ENCODE measurements around the gene BIK.

BIK gene

GRCh38 chr22:43113526-43114251 is 3.1 kb downstream of the BIK start:
- no peak for TF ChIP-seq CTCF (IDR thresholded peaks at IDR 0.05; ENCODE audit: low read length, missing control alignments)
- DNase-seq (ENCODE audit: low read depth), result no peak
- no peak overlapping the region for H3K4me3 ChIP-seq (replicated peaks; ENCODE audit: low read depth, low read length)

GRCh38 chr22:43114958-43115357 is 4.4 kb downstream of the BIK start:
- no peak for TF ChIP-seq CTCF (IDR thresholded peaks at IDR 0.05; ENCODE audit: low read length, missing control alignments)
- no peak for DNase-seq (ENCODE audit: low read depth)
- no peak overlapping the region for H3K4me3 ChIP-seq (replicated peaks; ENCODE audit: low read depth, low read length)

DNA sequence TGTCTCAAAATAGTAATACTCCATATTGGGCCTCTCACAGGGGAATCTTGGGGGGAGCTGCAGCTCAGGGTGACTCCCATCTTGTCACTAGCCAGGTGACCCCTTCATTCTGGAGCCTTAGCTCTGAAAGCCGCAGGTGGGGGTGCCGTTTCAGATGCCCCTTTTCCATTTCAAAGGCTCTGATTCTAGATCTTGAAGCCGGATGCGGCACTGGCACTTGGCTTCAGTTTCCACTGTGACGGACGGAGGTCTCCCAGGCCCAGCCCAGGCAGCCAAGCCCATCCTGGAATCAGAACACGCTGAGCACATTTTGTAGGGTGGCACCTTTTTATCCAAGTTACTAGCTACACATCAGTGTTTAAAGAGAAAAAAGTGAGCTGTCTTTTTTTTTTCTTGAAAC is 6.4 kb downstream of the BIK start:
- no peak for DNase-seq (ENCODE audit: low read depth)
- no peak for TF ChIP-seq CTCF (IDR thresholded peaks at IDR 0.05; ENCODE audit: low read length, missing control alignments)
- no peak overlapping the region for H3K4me3 ChIP-seq (replicated peaks; ENCODE audit: low read depth, low read length)

DNA sequence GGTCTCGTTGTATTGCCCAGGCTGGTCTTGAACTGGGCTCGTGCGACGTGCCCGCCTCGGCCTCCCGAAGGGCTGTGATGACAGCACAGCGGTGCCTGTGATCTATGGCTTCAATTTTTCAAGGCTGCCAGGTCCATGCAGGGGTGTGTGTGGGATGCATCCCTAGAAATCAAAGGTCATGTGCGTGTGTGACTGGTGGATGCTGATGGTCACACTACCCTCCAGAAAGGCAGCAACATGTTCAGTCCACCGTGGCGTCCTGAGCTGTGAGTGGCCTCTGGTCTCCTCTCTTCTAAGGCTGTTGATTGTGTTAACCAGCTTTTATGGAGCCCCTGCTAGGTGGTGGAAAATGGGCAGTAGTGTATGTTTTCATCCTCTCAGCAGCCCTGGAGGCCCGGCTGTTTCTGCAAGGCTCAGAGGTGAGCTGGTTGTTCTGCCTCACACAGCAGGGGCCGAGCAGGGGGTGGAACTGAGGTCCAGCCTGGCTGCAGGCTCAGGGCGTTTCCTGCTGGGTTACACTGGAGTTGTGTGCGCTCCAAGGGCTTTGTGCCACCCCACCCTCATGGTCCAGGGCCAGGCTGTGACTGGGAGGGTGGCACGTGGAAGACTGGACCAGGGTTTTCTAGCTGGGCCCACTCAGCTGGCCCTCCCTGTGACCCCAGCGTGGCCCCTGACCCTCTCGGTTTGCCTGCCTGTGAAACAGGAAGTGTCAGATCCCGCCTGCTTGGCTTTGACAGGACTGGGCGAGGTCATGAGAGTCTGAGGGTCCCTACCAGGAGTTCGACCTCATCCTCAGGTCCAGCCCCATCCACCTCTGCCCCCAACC is 7.7 kb downstream of the BIK start:
- no peak for DNase-seq (ENCODE audit: low read depth)
- TF ChIP-seq CTCF (IDR thresholded peaks at IDR 0.05; ENCODE audit: low read length, missing control alignments), result no peak
- H3K4me3 ChIP-seq (replicated peaks; ENCODE audit: low read depth, low read length), result no peak overlapping the region

GRCh38 chr22:43118953-43119458 is 8.5 kb downstream of the BIK start:
- TF ChIP-seq CTCF (IDR thresholded peaks at IDR 0.05; ENCODE audit: low read length, missing control alignments), result no peak
- H3K4me3 ChIP-seq (replicated peaks; ENCODE audit: low read depth, low read length), result no peak overlapping the region
- no peak for DNase-seq (ENCODE audit: low read depth)

DNA sequence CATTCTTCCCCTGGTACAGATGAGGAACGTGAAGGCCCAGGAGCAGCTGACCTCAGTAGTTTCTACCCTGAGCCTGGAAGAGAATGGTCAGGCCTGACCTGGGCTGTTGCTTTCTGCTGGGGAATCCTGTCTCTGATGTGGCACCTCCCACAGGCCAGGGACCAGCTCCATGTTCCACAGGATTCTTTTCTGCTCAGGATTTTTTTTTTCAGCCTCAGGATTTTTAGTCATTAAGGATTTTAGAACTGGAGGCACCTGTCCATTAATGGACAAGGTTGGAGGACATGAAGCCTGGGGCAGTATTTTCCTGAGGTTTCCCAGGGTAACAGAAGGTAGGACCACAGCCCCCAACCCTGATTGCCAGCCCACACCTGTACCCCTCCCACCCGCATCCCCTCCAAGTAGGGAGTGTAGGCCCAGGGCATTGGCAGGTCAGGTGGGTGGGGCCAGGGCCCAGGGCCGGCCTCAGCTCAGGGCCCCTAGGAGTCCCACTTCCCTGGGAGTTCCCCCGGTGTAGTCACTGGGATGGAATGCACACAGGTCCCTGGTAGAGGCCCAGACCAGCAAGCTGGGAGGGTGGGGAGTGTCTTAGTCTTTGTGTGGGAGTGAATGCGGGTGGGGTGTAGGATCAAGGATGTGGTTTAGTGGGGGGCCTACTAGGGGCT is 16.1 kb downstream of the BIK start:
- no peak for TF ChIP-seq CTCF (IDR thresholded peaks at IDR 0.05; ENCODE audit: low read length, missing control alignments)
- DNase-seq (ENCODE audit: low read depth), result peak; percentile 78
- no peak overlapping the region for H3K4me3 ChIP-seq (replicated peaks; ENCODE audit: low read depth, low read length)
